Activated CD4-positive, alpha-beta T cell treated with anti-CD3 and anti-CD28 coated beads for 4 hours (primary cell): ENCODE results near the gene XPO5.
"Not testable (repeated sequence)": the region's sequence is repeated elsewhere in the genome, so short reads cannot be mapped to it uniquely, and the experiment has no call there.

ENCODE experiments used
- DNase-seq, 2 donors: peaks; one replicate each; pipeline ENCODE4 v3.0.0-alpha.2; 2020

The XPO5 gene

DNA sequence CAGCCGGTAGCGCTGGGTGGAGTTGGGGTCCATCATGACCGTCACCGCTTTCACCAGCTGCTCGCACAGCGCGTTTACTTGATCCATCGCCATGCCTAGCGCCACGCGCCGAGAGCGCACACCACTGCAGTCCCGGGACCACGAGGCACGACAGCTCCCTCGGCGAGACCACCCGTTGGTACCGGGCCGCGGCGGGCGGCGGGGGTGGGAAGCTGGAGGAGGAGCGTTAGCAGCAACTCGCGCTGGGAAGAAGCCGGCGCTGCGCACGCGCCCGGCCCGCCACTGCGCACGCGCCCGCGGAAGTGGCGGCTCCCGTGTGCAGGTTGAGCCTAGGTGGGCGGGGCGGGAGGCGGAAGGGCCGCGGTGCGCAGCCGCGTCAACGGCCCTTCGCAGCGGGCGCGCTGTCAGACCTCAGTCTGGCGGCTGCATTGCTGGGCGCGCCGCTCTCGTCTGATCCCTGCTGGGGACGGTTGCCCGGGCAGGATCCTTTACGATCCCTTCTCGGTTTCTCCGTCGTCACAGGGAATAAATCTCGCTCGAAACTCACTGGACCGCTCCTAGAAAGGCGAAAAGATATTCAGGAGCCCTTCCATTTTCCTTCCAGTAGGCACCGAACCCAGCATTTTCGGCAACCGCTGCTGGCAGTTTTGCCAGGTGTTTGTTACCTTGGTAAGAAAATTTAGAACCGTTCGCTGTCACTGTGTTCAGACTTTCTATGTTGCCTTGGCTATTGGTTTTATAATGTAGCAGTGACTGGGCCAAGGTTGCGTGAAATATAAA is at the start of gene XPO5, which contains the start of gene POLH:
Gene XPO5 (minus strand): TSS at position 267 of the 780 bp plus-strand sequence. CDS start 174 bp downstream, at position 93.
Gene POLH (plus strand): TSS at position 414 of the 780 bp plus-strand sequence. CDS start 6,135 bp downstream, outside the sequence.
- peak; percentile 89 to 91 for DNase-seq

DNA sequence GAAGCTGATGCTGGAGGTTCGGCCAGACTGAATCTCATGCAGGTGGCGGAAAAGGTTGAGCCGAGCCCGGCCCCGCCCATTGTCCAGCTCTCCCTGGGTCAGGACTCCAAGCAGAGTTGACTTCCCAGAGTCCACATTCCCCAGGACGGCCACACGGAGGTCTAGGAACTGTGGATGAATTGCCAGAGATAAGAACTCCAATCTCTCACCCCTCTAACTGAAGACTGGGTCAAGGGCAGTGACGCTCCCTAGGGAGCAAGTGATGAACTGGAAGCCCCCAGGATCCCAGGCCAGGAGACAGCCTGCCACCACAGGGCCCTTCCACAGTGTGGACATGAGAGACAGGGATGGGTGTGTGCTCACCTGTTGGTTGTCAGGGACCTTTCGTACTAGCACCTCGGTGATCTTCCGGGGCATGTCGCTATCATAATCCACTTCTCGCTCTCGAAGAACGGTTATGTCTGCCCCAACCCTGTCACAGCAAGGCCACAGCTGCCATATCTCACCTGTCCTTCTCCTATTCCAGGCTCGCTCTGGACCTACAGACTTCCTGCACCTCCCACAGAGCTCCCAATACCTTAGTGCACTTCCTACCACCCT is 49.7 kb upstream of the XPO5 start:
- DNase-seq: no peak

DNA sequence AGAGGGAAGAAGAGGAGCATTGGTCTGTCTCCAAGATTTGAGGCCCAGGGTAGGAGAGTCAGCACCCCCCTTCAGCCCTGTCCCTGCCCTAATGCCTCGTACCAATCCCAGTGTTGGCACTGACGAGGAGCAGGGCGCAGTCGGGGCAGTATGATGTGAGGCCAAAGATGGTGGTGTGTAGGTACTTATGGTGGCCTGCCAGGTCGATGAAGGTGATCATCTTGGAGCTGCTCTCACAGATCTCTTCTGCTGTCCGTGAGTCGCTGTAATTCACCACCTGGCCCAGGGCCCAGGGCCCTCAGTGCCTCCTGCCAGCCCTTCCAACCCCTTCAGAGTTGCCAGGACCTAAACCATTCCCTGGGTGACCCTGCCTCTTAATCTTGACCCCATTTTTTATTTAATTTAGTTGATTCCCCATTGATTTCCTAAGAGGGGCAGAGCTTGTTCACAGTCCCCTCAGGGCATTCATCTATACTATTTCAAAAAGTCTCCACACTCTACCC is 49.0 kb upstream of the XPO5 start:
- no peak for DNase-seq

DNA sequence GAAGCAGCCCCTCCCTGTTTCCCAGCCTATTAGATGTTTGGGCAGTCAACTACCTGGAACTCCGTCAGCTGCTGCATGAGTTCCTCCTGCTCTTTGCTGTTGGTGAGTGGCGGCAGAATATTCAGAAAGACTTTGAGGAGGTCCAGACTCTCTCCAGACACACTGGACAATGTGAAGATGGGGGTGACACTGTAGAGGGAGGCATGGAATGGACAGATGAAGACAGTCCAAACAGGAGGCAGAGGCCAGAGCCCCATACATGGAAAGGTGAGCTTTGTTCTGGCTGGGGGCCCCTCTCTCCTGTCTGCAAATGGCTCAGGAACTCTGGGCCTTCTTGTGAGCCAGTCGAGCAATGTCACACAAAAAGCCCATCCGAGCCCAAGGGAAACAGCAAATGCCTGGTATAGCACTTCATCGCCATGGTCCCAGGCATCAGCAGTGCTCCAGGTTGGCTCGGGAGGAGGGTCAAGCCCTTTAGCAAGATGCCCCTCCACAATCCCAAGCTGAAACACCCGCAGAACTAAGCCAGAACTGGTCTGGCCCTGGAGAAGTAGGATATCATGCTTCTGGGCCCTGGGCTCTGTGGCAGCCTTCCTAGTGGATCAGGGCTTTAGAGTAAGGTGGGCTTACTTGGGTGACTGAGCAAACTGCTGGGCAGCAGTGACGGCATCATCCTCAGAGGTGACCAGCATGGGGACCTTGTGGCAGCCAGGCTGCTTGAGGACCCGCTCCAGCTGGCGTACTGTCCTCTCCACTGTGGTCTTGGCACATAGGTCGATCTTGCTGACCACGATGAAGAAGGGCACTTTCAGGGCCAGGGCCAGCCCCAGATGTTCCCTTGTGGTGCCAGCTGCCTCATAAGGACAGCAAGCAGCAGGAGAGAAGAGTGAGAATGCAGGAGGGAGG is 48.3 kb upstream of the XPO5 start:
- no peak for DNase-seq

DNA sequence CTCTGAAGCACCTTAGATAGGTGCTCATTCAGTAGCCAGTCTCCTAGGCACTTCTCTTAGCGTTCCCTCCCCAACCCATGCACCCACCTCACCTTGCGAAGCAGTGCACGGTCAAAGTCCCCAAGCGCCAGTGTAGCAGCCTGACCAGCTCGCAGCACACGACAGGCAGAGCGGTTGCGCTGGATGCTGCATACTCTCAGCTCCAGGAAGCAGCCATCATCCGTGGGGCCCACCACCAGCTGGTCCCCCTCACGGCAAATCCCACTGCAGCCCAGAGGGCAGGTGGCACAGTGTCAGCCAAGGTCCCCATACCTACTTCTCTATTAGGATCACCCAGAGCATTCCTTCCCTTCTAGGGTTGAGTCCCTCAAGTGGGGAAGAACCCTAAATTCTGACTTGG is 46.7 kb upstream of the XPO5 start:
- no peak for DNase-seq

DNA sequence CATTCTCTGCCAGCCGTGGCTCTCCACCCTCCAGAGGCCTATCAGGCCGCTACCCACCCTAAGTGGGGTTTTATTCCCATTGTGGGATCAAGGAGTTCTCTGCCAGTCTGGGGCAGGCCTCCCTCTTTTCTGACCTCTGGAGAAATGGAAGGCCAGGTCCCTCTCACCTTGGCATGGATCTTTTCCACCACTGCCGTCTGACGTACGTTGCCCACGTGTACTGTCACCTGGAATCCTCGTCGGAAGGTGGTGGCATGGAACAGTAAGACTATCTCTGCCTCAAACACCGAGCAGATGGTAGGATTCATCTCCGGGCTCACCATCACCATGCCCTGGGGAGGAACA is 46.0 kb upstream of the XPO5 start:
- DNase-seq: no peak

DNA sequence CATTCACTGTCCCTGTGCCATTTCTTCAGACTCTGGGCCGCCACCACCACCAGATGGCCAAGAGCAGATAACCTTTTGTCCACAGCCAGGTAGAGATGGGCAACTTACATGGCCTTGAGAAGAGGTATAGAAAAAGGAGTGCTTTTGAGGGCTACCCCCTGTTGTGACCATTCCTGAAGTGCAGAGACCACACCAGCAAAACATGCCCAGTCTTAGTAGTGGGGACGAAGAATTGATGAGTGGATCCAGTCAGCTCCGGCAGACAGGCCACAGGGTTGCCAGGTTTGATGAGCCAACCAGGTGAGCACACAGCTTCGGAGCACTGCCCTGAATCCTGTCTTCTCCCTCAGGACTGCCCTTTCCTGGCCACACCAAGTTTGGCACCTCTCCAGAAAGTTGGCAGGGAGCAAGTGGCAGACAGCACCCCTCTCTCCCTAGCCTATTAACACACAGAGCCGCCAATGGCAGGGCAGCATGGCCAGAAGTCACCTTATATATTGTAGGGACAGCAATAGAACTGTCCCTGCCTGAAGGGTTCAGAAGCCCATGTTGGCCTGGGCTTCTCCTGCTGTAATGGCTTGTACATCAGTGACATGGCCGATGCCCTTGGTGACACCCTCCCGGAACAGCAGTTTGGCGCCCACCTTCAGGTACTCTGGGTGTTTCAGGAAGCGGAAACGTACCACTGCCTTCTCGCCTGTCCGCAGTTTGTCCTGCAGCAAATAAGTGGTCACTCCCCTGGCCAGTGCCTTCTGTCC is 45.4 kb upstream of the XPO5 start:
- no peak for DNase-seq

DNA sequence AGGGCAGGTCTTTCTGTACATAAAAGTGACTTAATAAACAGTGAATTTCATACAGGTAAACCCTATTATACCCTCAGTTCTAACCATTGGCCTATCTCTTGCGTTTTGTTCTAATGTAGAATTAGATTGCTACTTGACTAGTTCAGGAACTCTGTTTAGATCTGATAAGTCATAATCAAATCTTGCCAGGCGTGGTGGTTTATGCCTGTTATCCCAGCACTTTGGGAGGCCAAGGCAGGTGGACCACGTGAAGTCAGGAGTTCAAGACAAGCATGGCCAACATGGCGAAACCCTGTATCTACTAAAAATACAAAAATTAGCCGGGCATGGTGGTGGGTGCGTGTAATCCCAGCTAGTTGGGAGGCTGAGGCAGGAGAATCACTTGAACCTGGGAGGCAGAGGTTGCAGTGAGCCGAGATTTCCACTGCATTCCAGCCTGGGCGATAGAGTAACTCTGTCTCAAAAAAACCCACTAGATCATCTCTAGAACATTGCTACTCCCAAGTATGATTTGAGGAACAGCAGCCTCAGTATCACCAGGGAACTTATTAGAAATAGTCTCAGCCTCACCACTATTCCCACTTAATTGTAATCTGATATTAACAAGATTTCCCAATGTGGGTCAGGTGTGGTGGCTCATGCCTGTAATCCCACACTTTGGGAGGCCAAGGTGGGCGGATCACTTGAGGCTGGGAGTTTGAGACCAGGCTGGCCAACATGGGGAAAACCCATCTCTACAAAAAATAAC is 41.1 kb upstream of the XPO5 start:
- DNase-seq: no peak

DNA sequence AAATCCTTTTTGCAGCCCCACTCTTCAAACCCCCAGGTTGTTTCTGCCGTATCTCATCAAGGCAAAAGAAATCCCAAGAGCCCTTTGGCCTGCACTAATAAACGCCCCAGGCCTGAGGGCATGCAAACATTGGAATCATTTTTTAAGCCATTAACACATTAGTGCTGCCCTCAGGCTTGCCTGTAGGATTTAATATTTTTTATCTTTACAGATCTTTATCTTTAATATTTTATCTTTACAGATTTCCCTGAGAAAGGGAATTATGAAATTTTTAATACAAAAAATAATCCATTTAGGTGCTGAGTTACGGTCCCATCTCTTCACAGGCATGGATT is 38.5 kb upstream of the XPO5 start:
- no peak for DNase-seq

DNA sequence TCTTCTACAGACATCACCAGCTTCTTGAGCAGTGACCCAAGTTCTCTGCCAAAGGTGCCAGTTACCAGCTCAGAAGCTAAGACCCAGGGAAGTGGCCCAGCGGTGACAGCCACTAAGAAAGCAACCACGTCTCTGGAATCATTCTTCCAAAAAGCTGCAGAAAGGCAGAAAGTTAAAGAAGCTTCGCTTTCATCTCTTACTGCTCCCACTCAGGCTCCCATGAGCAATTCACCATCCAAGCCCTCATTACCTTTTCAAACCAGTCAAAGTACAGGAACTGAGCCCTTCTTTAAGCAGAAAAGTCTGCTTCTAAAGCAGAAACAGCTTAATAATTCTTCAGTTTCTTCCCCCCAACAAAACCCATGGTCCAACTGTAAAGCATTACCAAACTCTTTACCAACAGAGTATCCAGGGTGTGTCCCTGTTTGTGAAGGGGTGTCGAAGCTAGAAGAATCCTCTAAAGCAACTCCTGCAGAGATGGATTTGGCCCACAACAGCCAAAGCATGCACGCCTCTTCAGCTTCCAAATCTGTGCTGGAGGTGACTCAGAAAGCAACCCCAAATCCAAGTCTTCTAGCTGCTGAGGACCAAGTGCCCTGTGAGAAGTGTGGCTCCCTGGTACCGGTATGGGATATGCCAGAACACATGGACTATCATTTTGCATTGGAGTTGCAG is 38.0 kb upstream of the XPO5 start:
- no peak for DNase-seq

DNA sequence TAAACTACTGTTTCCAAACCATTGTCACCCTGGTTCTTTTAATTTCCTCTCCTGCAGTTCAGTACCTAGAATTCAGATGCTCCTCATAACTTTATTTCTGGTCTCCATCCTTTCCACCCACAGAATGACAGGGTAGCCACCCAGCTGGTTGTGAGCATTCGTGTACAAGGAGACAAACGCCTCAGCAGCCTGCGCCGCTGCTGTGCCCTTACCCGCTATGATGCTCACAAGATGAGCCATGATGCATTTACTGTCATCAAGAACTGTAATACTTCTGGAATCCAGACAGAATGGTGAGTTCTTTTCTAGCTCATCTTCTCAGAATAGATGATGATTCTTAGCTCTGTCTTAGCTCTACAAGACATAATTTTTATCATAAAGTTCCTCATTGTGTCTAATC is 34.6 kb upstream of the XPO5 start:
- DNase-seq: no peak

DNA sequence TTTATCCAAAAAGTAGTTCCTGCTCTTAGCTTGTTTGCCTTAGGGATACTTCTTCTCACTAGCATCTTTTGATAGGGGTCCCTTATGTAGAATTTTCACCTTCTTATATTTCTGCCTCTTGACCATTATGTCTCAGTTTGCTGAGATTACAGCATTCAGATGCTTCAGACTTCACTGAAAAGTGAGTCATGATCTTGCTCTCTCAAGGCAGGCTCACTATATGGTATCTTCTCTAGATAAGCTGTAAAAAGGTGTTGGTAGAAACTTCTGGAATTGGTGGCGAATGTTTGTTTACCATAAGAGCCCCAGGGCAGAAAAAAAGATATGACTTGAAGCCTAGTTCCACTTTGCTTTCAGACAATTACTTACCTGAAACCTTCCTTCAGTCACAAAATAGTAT is 33.6 kb upstream of the XPO5 start:
- no peak for DNase-seq

DNA sequence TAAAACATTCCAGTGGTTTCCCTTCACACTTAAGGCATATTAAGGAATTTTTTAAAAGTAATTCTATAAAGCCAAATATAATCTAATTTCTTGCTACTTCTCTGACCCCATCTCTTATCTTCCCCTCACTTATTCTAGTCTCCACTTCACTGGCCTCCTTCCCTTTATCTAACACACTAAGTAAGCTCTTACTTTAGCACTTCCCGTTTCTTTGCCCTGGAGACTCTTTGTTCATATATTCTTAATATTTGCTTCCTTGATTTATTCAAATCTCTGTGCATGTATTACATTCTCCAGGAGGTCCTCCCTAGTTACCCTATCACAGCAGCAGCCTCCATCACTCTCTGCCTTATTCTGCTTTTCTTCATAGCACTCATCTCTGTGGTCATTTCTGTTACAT is 33.0 kb upstream of the XPO5 start:
- DNase-seq: no peak

DNA sequence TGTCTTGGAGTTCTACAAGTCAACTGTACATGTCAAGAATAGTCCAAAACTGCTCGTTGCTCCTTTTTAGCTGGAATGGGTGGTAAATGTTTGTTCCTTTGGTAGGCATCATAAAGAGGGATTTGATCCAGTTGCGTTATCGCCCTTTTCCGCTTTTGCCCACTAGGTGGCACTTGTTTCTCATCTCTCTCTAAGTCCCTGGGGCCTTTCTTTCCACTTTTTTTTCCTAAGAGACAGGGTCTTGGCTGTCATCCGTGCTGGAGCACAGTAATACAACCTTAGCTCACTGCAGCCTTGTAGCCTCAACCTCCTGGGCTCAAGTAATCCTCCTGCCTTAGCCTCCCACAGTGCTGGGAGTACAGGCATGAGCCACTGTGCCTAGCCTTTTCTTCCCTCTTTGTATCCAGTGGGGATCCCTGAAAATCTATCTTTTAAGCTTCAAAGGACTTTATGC is 32.5 kb upstream of the XPO5 start:
- DNase-seq: peak; percentile 36 to 64

DNA sequence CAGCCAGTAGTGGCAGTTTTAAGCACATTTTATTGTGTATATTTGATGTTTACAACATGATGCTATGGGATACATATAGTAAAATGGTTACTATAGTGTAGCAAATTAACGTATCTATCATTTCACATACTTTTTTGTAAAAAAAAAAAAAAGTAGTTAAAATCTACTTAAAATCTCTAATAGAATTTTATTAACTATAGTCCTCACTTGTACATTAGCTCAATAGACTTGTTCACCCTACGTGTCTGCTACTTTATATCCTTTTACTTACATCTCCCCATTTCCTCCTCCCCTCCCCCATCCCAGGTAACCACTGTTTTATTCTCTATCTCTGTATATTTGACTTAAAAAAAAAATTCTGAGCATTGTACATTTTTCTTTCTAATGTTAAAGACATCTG is 30.2 kb upstream of the XPO5 start:
- DNase-seq: no peak

DNA sequence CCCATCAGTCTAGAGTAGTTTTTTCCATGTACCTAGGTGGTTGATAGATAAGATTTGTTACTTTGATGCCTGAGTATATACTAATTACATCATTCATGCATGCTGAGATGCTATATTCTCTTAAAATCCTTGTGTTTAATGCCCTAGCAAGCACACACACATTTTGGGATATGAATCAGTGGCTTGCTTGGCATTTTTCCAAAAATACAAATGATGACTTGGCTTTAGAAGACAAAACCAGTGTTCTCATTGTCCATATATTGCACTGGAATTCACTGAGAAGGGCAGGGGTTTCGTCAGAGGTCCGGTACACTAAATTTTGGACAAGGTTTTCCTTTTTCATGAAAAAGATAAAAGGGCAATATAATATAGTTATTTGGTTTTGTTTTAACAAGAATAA is 28.3 kb upstream of the XPO5 start:
- no peak for DNase-seq

DNA sequence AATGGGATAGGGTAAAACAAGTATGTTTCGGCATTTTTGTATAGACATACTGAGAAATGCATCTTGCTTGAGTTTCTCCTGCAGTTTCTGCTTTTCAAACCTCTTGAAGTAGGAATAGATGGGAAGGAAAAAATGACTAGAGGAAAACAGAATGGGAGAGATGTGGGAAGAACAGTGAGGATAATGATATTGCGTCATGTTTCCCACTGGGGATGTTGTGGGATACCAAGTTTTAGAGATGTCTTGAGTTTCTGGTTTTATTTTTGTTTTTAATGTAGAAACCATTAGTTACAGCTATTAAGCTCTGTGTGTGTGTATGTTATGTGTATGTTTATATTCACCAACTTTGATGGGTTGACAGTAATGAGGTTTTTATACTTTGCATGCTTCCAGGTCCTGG is 24.8 kb upstream of the XPO5 start:
- no peak for DNase-seq

DNA sequence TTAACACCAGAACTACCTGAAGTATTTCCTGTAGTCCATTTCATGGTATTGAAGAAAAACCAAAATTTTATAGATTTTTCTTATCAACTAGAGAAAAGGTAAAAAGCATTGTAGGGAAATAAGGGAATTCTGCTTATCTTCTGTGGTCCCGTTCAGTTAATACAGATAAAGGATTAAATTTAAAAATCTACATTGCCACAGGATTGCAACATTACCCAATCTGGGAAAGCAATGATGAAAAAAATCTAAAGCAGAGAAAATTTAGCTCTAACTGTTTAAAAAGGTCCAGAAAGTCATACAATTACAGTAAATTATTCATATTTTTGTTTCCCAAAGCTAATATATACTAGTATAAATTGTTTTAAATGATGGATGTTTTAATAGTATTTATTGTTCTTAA is 18.1 kb upstream of the XPO5 start:
- DNase-seq: no peak

DNA sequence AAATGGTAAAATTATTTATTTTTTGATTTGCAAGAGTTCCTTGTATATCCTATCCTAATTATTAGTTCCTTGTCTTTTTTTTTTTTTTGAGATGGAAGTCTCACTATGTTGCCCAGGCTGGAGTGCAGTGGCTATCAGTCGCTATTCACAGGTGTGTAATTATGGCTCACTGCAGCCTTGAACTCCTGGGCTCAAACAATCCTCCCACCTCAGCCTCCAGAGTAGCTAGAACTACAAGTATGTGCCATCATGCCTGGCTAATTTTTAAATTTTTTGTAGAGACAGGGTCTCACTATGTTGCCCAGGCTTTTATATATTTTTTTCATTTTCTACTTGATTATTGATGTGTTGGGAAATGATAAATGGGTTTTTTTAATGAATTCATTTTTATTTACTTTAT is 13.7 kb upstream of the XPO5 start:
- not testable (repeated sequence) for DNase-seq

DNA sequence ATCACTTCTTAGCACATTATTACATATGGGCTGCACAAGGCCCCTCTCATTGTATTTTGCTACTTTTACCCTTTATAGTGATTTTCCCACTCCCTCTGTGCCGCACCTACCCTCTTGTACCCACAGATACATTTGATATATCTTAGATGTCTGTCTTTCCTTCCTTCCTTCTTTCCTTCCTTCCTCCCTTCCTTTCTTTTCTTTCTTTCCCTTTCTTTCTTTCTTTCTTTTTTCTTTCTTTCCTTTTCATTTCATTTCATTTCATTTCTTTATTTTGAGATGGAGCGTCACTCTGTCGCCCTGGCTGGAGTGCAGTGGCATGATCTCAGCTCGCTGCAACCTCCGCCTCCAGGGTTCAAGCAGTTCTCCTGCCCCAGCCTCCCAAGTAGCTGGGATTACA is 12.4 kb upstream of the XPO5 start:
- DNase-seq: no peak

DNA sequence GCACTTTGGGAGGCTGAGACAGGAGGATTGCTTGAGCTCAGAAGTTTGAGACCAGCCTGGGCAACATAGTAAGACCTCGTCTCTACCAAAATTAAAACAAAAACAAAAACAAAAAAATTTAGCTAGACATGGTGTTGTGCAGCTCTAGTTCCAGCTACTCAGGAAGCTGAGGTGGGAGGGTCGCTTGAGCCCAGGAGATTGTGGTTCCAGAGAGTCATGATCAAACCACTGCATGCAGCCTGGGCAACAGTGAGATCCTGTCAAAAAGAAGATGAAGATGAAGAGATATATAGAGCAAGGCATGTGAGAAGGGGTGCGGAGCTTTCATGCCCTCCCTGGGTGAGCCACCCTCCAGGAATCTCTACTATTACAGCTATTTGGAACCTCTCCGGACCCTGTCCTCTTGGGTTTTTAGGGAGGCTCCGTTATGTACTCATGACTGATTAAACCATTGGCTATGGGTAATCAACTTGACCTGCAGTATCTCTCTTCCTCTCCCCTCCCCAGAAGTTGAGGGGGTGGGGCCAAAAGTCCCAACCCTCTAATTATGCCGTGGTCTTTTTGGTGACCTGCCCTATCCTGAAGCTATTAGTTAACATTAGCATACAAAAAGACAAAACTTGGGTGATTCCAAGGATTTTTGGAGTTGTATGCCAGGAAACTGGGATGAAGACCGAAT is 9.2 kb upstream of the XPO5 start:
- DNase-seq: no peak
